ENCODE data around the gene RASGEF1B. TPM values are rescaled to one million over a fixed set of nuclear protein-coding genes. Genes with fewer than 3 reads are reported as not detected.

RASGEF1B gene
- total RNA-seq, 1 donor from 2014 or later = 1.6 TPM

DNA sequence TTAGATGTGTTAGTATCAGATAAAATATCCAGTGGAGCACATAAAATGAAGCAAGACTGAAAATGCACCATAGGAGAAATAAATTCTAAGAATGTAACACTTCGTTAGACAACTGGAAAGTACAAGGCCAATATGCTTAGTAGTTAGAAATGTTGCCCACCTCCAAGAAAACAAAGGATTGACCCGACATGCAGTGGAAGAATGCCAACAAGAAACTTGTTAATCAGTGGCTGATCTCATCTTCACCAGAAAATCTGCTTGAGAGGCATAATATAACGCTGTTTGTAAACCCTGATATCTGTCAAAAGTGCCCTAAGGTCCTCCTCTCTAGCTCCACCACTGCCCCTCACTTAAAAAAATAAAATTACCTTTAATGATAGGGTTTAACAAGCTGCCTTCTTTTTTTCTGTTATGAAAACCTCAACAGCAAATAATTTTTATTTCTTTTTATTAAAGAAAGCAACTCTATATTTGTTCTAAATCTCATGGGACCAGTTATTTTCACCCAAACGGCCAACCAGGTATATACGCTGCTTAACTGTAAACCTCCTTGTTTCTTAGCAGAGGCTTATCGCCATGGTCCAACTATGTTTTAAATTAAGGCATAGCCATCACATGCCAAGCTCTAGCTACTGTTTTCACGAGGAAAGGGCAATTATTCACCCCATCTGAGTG lies 1.8 kb downstream of the RASGEF1B start:
- intact Hi-C loops (cut with micrococcal nuclease) = loop anchor here (1.0 to 10.0 kb wide), 7 partner anchors 179 to 1987 kb away; partner anchors contain the start of genes HELQ, LIN54 and MRPS18C

GRCh38 chr4:81468678-81469077 lies 3.0 kb downstream of the RASGEF1B start:
- intact Hi-C loops (cut with micrococcal nuclease) = no loop called here

- intact Hi-C loops (cut with micrococcal nuclease) = loop anchor here (1.0 to 2.0 kb wide), 7 partner anchors 61 to 818 kb away; no protein-coding TSS in a partner anchor
These were observed 4.1 kb downstream of the RASGEF1B start for GRCh38 chr4:81467672-81467964.

GRCh38 chr4:81466841-81467671 lies 4.7 kb downstream of the RASGEF1B start:
- intact Hi-C loops (cut with micrococcal nuclease) = loop anchor here (1.0 to 2.0 kb wide), 7 partner anchors 61 to 818 kb away; no protein-coding TSS in a partner anchor

- intact Hi-C loops (cut with micrococcal nuclease) = loop anchor here (2.0 kb wide), 1 partner anchor 447 kb away; no protein-coding TSS in a partner anchor
These were observed 6.0 kb downstream of the RASGEF1B start for GRCh38 chr4:81465406-81466340.

DNA sequence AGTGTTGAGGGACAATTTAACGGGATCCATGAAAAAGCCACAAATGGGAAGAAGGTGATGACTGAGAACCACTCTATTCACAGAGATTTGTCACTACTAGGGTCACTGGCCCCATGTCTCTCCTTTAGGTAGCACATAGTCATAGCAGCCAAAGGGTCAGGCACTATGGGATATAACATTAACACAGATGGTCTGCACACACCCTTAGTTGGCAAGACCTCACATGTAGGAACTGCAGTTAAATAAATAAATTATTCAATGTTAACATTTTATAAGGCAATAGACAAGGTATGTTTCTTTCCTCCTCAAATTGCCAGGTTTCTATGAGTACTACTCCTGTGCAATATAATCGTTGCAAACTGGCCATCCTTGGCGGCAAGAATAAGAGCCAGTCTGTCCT lies 10.9 kb downstream of the RASGEF1B start:
- intact Hi-C loops (cut with micrococcal nuclease) = no loop called here

GRCh38 chr4:81460191-81460701 lies 11.5 kb downstream of the RASGEF1B start:
- intact Hi-C loops (cut with micrococcal nuclease) = no loop called here

DNA sequence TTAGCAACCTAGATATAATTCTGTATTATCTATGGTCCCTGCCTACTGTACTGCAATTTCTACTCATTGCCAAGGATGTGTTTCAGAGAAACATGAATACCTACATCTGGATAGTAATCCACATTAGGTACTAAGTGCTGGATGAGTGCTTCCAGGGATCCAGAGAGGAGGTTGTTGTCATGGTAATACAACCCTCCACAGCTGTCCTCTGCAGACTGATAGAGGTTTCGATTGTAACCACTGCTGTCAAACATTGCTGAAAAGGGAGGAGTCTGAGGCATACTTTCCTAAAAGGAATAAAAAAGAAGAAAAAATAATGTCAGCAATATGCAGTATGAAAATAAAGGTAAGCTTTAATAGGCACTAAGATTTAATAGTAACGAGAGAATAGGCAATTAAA lies 12.5 kb downstream of the RASGEF1B start:
- intact Hi-C loops (cut with micrococcal nuclease) = no loop called here

DNA sequence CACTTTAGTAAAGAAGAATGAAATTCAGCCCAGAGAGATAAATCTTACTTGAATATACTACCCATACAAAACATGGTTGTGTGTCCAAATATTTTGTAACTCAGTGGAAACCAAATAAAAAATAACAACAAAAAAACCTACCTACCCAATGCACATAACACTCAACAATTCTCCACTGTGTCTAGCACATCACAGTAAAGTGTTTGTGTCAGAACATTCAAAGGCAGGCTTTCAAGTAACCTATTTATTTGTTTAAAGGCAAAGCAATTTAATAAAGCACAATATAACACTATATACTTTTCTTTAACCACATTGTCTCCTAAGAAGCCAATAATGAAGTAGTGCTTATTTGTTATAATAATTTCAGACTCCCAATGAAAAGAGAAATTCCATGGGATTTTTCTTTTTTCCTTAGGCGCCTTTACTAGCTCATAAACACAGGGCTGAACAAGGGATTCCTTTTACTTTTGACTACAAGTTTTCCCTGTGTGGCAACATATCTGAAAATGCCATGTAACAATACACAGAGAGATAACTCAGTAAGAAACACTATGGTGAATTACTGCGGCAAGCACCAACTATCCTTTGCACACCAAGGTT lies 13.7 kb downstream of the RASGEF1B start:
- intact Hi-C loops (cut with micrococcal nuclease) = no loop called here

DNA sequence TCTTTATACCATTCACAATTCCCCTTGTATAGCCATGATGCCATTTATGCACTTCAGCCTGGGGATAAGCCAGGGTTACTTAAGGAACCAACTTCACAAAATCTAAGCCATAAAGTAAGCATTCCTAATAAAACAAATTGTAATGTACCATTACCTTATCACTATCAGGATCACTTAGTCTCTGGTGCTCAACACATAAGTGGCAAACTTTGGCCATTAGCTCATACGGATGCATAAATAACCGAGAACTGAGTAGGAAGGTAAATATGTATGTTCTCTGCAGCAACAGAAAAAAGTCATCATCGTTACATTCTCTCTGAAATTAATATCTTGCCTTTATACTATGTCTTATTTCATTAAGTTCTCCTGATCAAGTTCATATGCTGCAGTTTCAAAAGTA lies 14.4 kb downstream of the RASGEF1B start:
- intact Hi-C loops (cut with micrococcal nuclease) = no loop called here

DNA sequence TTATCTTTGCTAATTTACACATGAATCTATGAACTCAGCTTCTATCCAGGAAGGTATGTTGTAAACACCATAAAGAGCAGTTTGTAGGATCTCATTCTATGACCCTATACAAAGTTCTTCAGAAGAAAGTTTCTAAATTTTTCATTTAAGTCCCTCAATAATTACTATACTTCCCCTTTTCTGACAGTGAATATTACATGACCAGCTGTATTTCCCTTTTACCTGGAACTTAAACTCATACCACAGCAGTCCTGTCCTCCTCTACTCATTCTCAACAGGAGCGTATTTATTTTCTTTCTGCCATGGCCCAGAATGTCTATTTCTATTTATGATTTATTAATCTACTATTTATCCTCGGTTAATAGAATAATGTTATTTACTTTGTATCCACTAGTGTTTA lies 15.8 kb downstream of the RASGEF1B start:
- intact Hi-C loops (cut with micrococcal nuclease) = no loop called here

DNA sequence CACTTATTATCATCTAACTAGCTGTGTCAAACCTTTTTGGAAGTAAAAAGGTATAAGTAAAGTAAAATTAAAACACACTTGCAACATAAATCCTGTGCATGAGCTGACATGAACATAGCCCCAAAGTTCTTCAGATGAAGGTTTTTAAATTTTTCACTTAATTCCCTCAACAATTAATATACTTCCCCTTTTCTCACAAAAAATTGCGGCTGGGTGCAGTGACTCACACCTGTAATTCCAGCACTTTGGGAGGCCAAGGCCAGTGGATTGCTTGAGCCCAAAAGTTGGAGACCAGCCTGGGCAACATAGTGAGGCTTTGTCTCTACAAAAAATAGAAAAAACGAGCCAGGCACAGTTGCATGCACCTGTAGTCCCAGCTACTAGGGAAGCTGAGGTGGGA lies 16.8 kb downstream of the RASGEF1B start:
- intact Hi-C loops (cut with micrococcal nuclease) = no loop called here

DNA sequence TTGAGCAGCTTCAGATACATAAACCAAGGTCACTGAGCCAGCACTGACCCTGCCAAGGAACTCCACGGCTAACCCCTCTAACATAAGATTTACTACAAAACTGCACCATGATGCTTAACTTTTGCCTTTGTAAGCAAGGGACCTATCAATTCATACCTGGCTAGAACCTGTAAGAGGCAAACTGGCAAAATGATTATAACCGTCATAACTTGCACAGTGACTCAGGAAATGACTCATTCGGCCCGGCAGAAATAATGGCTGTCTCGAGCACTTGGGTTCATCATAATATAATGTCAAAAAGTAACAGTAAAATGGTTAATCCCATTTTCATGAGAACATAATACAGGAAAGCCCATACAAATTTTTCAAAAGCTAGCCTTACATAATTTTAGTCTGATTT lies 17.2 kb downstream of the RASGEF1B start:
- intact Hi-C loops (cut with micrococcal nuclease) = no loop called here

- intact Hi-C loops (cut with micrococcal nuclease) = no loop called here
These were observed 18.7 kb downstream of the RASGEF1B start for GRCh38 chr4:81453024-81453423.

DNA sequence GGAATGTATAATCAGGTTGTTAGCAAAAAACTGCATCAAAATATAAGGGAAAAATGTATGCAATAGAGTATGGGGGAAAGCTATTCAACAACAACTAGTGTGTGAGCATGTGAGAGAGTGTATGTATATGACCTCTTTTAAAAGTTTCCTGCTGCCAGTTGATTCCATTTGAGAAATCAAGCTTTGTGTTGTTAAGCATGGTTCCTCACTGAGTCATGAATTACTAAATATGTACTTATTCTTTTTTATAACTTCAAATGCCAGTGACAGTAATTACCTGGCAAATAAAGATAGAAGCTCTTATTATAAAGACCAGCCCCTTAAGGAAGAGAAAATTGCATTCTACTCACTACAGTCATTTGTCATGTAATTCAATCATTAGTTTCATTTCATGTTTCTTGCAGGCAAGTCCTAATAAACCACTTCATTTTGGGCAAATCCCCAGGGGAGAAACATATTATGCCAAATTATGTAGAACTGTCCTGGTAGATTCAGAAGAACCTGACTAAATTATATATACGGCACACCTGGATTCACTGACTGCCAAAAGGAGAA lies 19.2 kb downstream of the RASGEF1B start:
- intact Hi-C loops (cut with micrococcal nuclease) = no loop called here

- intact Hi-C loops (cut with micrococcal nuclease) = no loop called here
These were observed 22.7 kb downstream of the RASGEF1B start for GRCh38 chr4:81449015-81449414.

GRCh38 chr4:81447566-81448229 lies 24.0 kb downstream of the RASGEF1B start:
- intact Hi-C loops (cut with micrococcal nuclease) = no loop called here

DNA sequence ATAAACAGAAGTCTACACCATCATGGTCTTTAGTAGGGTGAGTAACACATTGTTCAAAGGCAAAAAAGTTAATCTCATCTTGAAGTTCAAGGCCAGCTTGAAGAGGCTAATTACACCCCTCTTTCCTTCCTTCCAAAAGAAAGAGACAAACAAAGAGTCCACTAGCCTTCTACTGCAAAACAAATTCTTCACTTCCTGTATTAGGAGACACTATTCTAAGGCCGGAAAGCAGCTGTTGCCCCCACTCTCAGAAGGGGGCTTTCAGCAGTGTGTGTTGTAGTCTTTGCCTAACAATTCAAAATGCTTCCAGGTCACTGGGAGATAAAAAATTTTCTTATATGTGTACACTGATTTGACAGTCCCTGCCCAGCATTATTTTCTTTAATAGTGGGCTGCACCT lies 25.1 kb downstream of the RASGEF1B start:
- intact Hi-C loops (cut with micrococcal nuclease) = no loop called here

DNA sequence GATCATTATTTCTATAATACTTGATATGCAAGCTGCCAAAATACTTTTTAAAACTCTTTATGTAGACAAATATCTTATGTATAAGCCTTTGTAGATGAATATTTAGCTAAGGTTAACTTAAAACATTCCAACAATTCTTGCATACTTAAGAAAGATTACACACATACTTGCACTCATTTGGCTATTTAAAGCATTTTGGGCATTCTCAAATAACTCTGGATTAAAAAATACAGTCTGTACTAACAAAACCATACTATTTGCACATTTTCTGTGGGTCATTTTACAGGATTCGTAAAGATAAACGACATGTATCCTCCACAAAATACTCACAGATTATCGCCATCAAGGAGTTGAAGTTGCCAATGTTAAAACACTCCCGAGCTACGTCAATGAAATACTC lies 26.5 kb downstream of the RASGEF1B start:
- intact Hi-C loops (cut with micrococcal nuclease) = no loop called here

DNA sequence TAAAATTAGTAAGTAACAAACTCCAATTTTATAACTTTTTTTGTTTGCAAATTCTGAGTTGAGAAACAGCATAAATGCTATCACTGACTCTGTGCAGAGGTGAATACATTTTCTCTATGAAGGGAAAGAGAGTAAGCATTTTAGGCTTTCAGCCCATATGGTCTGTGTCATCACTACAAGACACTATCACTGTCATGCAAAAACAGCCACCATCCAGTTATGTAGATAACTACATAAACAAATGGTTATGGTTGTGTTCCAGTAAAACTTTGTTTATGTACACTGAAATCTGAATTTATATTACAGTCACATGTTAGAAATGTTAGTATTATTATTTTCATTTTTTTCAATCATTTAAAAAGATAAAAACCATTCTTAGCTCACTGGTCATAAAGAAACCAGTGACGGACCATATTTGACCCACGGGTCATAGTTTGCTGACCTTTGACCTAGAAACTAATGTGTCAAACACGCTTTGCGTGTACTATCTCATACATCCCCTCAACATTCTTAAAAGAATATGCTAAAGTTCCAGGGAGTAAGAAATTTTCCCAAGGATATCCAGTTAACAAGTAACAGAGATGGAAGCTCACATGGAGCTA lies 29.1 kb downstream of the RASGEF1B start:
- intact Hi-C loops (cut with micrococcal nuclease) = no loop called here
